ENCODE data around the gene NDUFB4. TPM values are rescaled to one million over a fixed set of nuclear protein-coding genes. Genes with fewer than 3 reads are reported as not detected.

The NDUFB4 gene
- total RNA-seq, 1 experiment from 2014 or later: 174 TPM

DNA sequence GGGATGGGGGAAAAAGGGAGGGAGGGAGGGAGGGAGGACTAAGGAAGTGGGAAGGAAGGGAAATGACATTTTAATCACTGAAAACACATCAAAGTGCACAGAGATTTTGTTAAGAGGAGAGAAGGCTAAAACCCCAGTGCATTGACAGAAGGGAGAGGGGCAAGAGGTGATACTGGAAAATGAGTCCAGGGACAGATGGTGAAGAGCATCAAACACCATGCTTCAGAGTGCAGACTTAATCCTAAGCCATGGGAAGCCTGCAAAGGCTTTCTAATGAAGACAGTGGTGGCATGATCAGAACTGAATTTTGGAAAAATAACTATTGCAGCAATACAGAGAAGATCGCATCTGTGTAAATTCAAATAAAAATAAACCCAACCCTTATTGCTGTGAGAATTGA, 44.1 kb downstream of the NDUFB4 start:
- ATAC-seq (no peak), DNase-seq (ENCODE audit: low spot score) (no peak)
- Mint-ChIP-seq H3K4me3 (no peak overlapping the region), H3K27me3 (ENCODE audit: low read depth) (no peaks in the 10 kb centered on the region), H3K27ac (no peak overlapping the region), H3K9me3 (peaks cover 12% of the 10 kb centered on the region), H3K4me1 (peaks cover 14% of the 10 kb centered on the region), H3K36me3 (peaks cover 8% of the 10 kb centered on the region; the same call in 1 of the 2 replicates)
- TF ChIP-seq, protein P1, sequence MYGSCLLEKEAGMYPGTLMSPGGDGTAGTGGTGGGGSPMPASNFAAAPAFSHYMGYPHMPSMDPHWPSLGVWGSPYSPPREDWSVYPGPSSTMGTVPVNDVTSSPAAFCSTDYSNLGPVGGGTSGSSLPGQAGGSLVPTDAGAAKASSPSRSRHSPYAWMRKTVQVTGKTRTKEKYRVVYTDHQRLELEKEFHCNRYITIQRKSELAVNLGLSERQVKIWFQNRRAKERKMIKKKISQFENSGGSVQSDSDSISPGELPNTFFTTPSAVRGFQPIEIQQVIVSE (CRISPR knock-in tag; IDR thresholded peaks at IDR 0.05; ENCODE audit: borderline replicate concordance): no peak
- TF ChIP-seq ZBTB21 (CRISPR knock-in tag; IDR thresholded peaks at IDR 0.05; ENCODE audit: borderline replicate concordance): no peak
- TF ChIP-seq ZNF232 (CRISPR knock-in tag; IDR thresholded peaks at IDR 0.05): no peak
- TF ChIP-seq, protein P2, sequence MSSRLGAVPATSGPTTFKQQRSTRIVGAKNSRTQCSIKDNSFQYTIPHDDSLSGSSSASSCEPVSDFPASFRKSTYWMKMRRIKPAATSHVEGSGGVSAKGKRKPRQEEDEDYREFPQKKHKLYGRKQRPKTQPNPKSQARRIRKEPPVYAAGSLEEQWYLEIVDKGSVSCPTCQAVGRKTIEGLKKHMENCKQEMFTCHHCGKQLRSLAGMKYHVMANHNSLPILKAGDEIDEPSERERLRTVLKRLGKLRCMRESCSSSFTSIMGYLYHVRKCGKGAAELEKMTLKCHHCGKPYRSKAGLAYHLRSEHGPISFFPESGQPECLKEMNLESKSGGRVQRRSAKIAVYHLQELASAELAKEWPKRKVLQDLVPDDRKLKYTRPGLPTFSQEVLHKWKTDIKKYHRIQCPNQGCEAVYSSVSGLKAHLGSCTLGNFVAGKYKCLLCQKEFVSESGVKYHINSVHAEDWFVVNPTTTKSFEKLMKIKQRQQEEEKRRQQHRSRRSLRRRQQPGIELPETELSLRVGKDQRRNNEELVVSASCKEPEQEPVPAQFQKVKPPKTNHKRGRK (CRISPR knock-in tag; IDR thresholded peaks at IDR 0.05; ENCODE audit: borderline replicate concordance): no peak
- TF ChIP-seq JUN (CRISPR knock-in tag; IDR thresholded peaks at IDR 0.05): no peak
- TF ChIP-seq NFATC4 (CRISPR knock-in tag; IDR thresholded peaks at IDR 0.05): no peak
- TF ChIP-seq, protein P3, sequence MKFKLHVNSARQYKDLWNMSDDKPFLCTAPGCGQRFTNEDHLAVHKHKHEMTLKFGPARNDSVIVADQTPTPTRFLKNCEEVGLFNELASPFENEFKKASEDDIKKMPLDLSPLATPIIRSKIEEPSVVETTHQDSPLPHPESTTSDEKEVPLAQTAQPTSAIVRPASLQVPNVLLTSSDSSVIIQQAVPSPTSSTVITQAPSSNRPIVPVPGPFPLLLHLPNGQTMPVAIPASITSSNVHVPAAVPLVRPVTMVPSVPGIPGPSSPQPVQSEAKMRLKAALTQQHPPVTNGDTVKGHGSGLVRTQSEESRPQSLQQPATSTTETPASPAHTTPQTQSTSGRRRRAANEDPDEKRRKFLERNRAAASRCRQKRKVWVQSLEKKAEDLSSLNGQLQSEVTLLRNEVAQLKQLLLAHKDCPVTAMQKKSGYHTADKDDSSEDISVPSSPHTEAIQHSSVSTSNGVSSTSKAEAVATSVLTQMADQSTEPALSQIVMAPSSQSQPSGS (CRISPR knock-in tag; IDR thresholded peaks at IDR 0.05; ENCODE audit: borderline replicate concordance, low read depth): no peak
- no peak for TF ChIP-seq ZNF671 (CRISPR knock-in tag; IDR thresholded peaks at IDR 0.05)
- TF ChIP-seq NR3C1 (CRISPR knock-in tag; conservative IDR thresholded peaks at IDR 0.05; ENCODE audit: low read depth): no peak
- TF ChIP-seq, protein P4, sequence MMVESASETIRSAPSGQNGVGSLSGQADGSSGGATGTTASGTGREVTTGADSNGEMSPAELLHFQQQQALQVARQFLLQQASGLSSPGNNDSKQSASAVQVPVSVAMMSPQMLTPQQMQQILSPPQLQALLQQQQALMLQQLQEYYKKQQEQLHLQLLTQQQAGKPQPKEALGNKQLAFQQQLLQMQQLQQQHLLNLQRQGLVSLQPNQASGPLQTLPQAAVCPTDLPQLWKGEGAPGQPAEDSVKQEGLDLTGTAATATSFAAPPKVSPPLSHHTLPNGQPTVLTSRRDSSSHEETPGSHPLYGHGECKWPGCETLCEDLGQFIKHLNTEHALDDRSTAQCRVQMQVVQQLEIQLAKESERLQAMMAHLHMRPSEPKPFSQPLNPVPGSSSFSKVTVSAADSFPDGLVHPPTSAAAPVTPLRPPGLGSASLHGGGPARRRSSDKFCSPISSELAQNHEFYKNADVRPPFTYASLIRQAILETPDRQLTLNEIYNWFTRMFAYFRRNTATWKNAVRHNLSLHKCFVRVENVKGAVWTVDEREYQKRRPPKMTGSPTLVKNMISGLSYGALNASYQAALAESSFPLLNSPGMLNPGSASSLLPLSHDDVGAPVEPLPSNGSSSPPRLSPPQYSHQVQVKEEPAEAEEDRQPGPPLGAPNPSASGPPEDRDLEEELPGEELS (CRISPR knock-in tag; IDR thresholded peaks at IDR 0.05): no peak
- TF ChIP-seq, protein P5, sequence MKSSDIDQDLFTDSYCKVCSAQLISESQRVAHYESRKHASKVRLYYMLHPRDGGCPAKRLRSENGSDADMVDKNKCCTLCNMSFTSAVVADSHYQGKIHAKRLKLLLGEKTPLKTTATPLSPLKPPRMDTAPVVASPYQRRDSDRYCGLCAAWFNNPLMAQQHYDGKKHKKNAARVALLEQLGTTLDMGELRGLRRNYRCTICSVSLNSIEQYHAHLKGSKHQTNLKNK (CRISPR knock-in tag; IDR thresholded peaks at IDR 0.05): no peak
- no peak for TF ChIP-seq RELA (CRISPR knock-in tag; IDR thresholded peaks at IDR 0.05; ENCODE audit: borderline replicate concordance)
- TF ChIP-seq, protein P6, sequence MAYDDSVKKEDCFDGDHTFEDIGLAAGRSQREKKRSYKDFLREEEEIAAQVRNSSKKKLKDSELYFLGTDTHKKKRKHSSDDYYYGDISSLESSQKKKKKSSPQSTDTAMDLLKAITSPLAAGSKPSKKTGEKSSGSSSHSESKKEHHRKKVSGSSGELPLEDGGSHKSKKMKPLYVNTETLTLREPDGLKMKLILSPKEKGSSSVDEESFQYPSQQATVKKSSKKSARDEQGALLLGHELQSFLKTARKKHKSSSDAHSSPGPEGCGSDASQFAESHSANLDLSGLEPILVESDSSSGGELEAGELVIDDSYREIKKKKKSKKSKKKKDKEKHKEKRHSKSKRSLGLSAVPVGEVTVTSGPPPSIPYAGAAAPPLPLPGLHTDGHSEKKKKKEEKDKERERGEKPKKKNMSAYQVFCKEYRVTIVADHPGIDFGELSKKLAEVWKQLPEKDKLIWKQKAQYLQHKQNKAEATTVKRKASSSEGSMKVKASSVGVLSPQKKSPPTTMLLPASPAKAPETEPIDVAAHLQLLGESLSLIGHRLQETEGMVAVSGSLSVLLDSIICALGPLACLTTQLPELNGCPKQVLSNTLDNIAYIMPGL (CRISPR knock-in tag; IDR thresholded peaks at IDR 0.05): no peak
- TF ChIP-seq ZNF317 (CRISPR knock-in tag; IDR thresholded peaks at IDR 0.05; ENCODE audit: borderline replicate concordance, low read depth): no peak
- CTCF ChIA-PET: no interaction called here
- POLR2A ChIA-PET: no interaction called here

DNA sequence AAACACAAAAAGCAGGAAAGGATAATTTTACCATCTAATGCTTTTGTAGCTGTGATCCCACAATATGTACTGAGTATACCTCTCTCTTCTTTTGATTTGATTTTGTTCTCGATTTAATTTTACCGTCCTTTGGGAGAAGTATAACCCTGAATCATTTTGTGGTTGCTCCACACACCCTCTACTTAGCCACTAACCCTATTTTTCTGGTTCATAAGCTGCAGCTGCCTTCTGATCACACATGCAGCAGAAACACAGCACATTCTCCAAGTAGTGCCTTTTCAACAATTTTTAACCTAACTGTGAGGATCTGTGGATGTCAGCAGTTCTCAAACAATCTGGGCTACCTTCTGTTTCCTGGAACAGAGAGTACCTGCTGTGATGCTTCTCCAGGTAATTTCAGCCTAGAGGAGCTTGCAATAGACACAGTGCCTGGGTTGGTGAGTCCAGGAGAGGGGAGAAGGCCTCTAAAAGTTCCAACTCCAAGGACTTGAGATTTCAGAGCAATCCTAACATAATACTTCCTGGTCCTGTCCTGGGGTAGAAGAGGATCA, 45.6 kb downstream of the NDUFB4 start:
- Mint-ChIP-seq H3K27ac (peak overlapping the region; percentile 58; the same call in 1 of the 2 replicates), H3K9me3 (peaks cover 12% of the 10 kb centered on the region), H3K4me1 (peaks cover 19% of the 10 kb centered on the region), H3K36me3 (peaks cover 8% of the 10 kb centered on the region; the same call in 1 of the 2 replicates), H3K4me3 (no peak overlapping the region), H3K27me3 (ENCODE audit: low read depth) (no peaks in the 10 kb centered on the region)
- DNase-seq (ENCODE audit: low spot score): no peak
- ChIA-PET POLR2A (no interaction called here), CTCF (interaction anchor here (0.6 to 1.4 kb wide), 2 partner anchors 25 to 153 kb away, joined by 3 to 5 read pairs; no protein-coding TSS in a partner anchor)
- TF ChIP-seq, protein P7, sequence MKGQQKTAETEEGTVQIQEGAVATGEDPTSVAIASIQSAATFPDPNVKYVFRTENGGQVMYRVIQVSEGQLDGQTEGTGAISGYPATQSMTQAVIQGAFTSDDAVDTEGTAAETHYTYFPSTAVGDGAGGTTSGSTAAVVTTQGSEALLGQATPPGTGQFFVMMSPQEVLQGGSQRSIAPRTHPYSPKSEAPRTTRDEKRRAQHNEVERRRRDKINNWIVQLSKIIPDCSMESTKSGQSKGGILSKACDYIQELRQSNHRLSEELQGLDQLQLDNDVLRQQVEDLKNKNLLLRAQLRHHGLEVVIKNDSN (CRISPR knock-in tag; IDR thresholded peaks at IDR 0.05): no peak
- TF ChIP-seq, protein P8, sequence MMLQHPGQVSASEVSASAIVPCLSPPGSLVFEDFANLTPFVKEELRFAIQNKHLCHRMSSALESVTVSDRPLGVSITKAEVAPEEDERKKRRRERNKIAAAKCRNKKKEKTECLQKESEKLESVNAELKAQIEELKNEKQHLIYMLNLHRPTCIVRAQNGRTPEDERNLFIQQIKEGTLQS (CRISPR knock-in tag; conservative IDR thresholded peaks at IDR 0.05): no peak
- TF ChIP-seq FOXP1 (CRISPR knock-in tag; IDR thresholded peaks at IDR 0.05; ENCODE audit: borderline replicate concordance) (no peak), NFE2L1 (CRISPR knock-in tag; IDR thresholded peaks at IDR 0.05) (no peak), SMAD4 (CRISPR knock-in tag; IDR thresholded peaks at IDR 0.05) (no peak)
- TF ChIP-seq, protein P9, sequence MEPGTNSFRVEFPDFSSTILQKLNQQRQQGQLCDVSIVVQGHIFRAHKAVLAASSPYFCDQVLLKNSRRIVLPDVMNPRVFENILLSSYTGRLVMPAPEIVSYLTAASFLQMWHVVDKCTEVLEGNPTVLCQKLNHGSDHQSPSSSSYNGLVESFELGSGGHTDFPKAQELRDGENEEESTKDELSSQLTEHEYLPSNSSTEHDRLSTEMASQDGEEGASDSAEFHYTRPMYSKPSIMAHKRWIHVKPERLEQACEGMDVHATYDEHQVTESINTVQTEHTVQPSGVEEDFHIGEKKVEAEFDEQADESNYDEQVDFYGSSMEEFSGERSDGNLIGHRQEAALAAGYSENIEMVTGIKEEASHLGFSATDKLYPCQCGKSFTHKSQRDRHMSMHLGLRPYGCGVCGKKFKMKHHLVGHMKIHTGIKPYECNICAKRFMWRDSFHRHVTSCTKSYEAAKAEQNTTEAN (CRISPR knock-in tag; IDR thresholded peaks at IDR 0.05): no peak
- TF ChIP-seq, protein P5 (CRISPR knock-in tag; IDR thresholded peaks at IDR 0.05): no peak
- no peak for ATAC-seq
